A673 (cell line): ENCODE data around the gene AMZ2. TPM values are rescaled to one million over a fixed set of nuclear protein-coding genes. Genes with fewer than 3 reads are reported as not detected.

Source experiments
- BruUV-seq: library from RNA; stranded (reverse); fragments of 400-500 nt; replicated peaks from 2 replicates; lab custom pipeline; 2021; lab: Mats Ljungman, UMichigan
- CTCF ChIA-PET: fragments of 300-600 bp; sonication (Branson Sonifier 250); formaldehyde crosslinking; loops from one replicate; lab custom pipeline; 2022; ENCODE audit warnings: antibody characterized with exemption; lab: Charles Lee
- POLR2A ChIA-PET: fragments of 300-600 bp; sonication (Branson Sonifier 250); formaldehyde crosslinking; loops from one replicate; lab custom pipeline; 2022; ENCODE audit warnings: antibody characterized with exemption; ENCODE audit not compliant: low non-redundant PET; lab: Charles Lee
- DNase-seq: peaks from one replicate; pipeline ENCODE4 v3.0.0-alpha.2; 2015; ENCODE audit warnings: low spot score
- H3K27ac ChIP-seq: fragments of 200-600 bp; sonication (generic); 2 replicates; pipeline ENCODE4 v1.5.1; 2016; ENCODE audit warnings: mixed run types, low read depth, mild to moderate bottlenecking, mixed read lengths, antibody characterized with exemption, low read length; ENCODE audit not compliant: poor library complexity, severe bottlenecking
- H3K27me3 ChIP-seq: fragments of 200-600 bp; sonication (generic); replicated peaks from 2 replicates; pipeline ENCODE4 v1.6.1; 2017; ENCODE audit warnings: mixed run types, low read depth, mild to moderate bottlenecking, mixed read lengths, antibody characterized with exemption, low read length; ENCODE audit not compliant: insufficient read depth, poor library complexity
- H3K36me3 ChIP-seq: fragments of 200-600 bp; sonication (generic); 2 replicates; pipeline ENCODE4 v1.6.1; 2016; ENCODE audit warnings: mixed run types, mild to moderate bottlenecking, mixed read lengths, antibody characterized with exemption, low read length; ENCODE audit not compliant: insufficient read depth, poor library complexity, severe bottlenecking
- H3K4me1 ChIP-seq: fragments of 200-600 bp; sonication (generic); 2 replicates; pipeline ENCODE4 v1.6.1; 2017; ENCODE audit warnings: mixed run types, mild to moderate bottlenecking, mixed read lengths, antibody characterized with exemption, low read length; ENCODE audit not compliant: insufficient read depth, poor library complexity, severe bottlenecking
- H3K4me3 ChIP-seq: fragments of 200-600 bp; sonication (generic); 2 replicates; pipeline ENCODE4 v1.5.1; 2016; ENCODE audit warnings: low read depth, mixed run types, mild to moderate bottlenecking, mixed read lengths, low read length; ENCODE audit not compliant: poor library complexity, severe bottlenecking
- H3K9me3 ChIP-seq: fragments of 200-600 bp; sonication (generic); 2 replicates; pipeline ENCODE4 v1.6.1; 2016; ENCODE audit warnings: mixed run types, low read depth, mild to moderate bottlenecking, mixed read lengths, antibody characterized with exemption, low read length; ENCODE audit not compliant: poor library complexity, severe bottlenecking
- CTCF ChIP-seq: fragments of 300-800, 200-600 bp; sonication (generic); conservative IDR thresholded peaks from 2 replicates; pipeline ENCODE4 v1.5.1; 2017; ENCODE audit warnings: low read depth, mild to moderate bottlenecking, antibody characterized with exemption, low read length, moderate library complexity, mixed read lengths
- EZH2 ChIP-seq: fragments of 200-600 bp; sonication (generic); IDR thresholded peaks from 2 replicates; pipeline ENCODE4 v1.6.1; 2017; ENCODE audit warnings: borderline replicate concordance, low read depth, mild to moderate bottlenecking, mixed read lengths, antibody characterized with exemption, low read length; ENCODE audit not compliant: poor library complexity, severe bottlenecking
- intact Hi-C: fragments of 100-400 bp; cut with micrococcal nuclease; formaldehyde crosslinking; loops from one replicate; pipeline ENCODE4 v1.10.0; 2022; ENCODE audit not compliant: unreplicated experiment
- total RNA-seq: library from RNA; stranded (reverse); gene quantifications from 2 replicates; pipeline ENCODE4 v1.2.3, GENCODE V29; 2021

AMZ2 gene
- total RNA-seq, 1 experiment from 2014 or later, result 80.4 TPM

- no peak for DNase-seq
- Histone ChIP-seq H3K9me3 (no peaks in the 10 kb centered on the region), H3K36me3 (no peaks in the 10 kb centered on the region), H3K4me1 (peaks cover 12% of the 10 kb centered on the region), H3K4me3 (peak overlapping the region; percentile 67), H3K27me3 (peaks cover 18% of the 10 kb centered on the region), H3K27ac (no peak overlapping the region)
- ChIA-PET CTCF (no interaction called here), POLR2A (interaction anchor here (0.6 kb wide), 1 partner anchor 25 kb away, joined by 4 read pairs; no protein-coding TSS in a partner anchor)
- TF ChIP-seq CTCF, result no peak
- no peak for TF ChIP-seq EZH2
- no TSS peak for BruUV-seq
- intact Hi-C loops, result no loop called here
Measured at GRCh38 chr17:68289936-68290267, 42.1 kb downstream of the AMZ2 start.

- intact Hi-C loops, result no loop called here
- Histone ChIP-seq H3K4me1 (peaks cover 12% of the 10 kb centered on the region), H3K9me3 (no peaks in the 10 kb centered on the region), H3K27ac (no peak overlapping the region), H3K36me3 (no peaks in the 10 kb centered on the region), H3K4me3 (peak overlapping the region; percentile 67), H3K27me3 (peaks cover 18% of the 10 kb centered on the region)
- CTCF ChIA-PET, result no interaction called here
- peak; percentile 14 for DNase-seq
- no TSS peak for BruUV-seq
- TF ChIP-seq EZH2 (no peak), CTCF (no peak)
- POLR2A ChIA-PET, result interaction anchor here (0.6 kb wide), 1 partner anchor 24 kb away, joined by 4 read pairs; no protein-coding TSS in a partner anchor
Measured at GRCh38 chr17:68290268-68290954, 42.6 kb downstream of the AMZ2 start.

- POLR2A ChIA-PET, result no interaction called here
- Histone ChIP-seq H3K4me3 (peak within 1 kb of the TSS; percentile 67), H3K4me1 (peaks cover 12% of the 10 kb centered on the region), H3K9me3 (no peaks in the 10 kb centered on the region), H3K36me3 (no peaks in the 10 kb centered on the region), H3K27me3 (peaks cover 18% of the 10 kb centered on the region), H3K27ac (peak within 1 kb of the TSS; percentile 79)
- CTCF ChIA-PET, result interaction anchor here (0.7 kb wide), 1 partner anchor 61 kb away, joined by 3 read pairs; no protein-coding TSS in a partner anchor
- TF ChIP-seq EZH2 (no peak), CTCF (no peak)
- DNase-seq, result peak; percentile 76
- intact Hi-C loops, result no loop called here
- no TSS peak for BruUV-seq
Measured at GRCh38 chr17:68290955-68291835, 43.4 kb downstream of the AMZ2 start, which contains the start of the genes ARSG and SLC16A6. ARSG (plus strand) TSS chr17:68291495; CDS start chr17:68307494, 15,999 bp downstream. SLC16A6 (minus strand) TSS chr17:68291127; CDS start chr17:68278320, 12,807 bp downstream.
